Naive thymus-derived CD4-positive, alpha-beta T cell (primary cell): ENCODE results near the gene MRM3. TPM values are rescaled to one million over a fixed set of nuclear protein-coding genes. Genes with fewer than 3 reads are reported as not detected.

Experiments used
- ATAC-seq: fragments of 150-1000 bp; cut with Tn5 transposase; 2 replicates; pipeline ENCODE4 v1.10.0; 2021; ENCODE audit warnings: mild to moderate bottlenecking, moderate library complexity
- CTCF ChIA-PET: fragments of 350-600 bp; sonication (Branson Sonifier 250); formaldehyde crosslinking; loops from one replicate; lab custom pipeline; 2021; ENCODE audit warnings: antibody characterized with exemption; lab: Charles Lee
- POLR2A ChIA-PET: fragments of 350-600 bp; sonication (Branson Sonifier 250); formaldehyde crosslinking; loops from one replicate; lab custom pipeline; 2021; ENCODE audit warnings: antibody characterized with exemption, inconsistent platforms; lab: Charles Lee
- DNase-seq, 9 donors: peaks; one replicate each; pipeline versions ENCODE4 v3.0.0 to v3.0.0-alpha.2; 2020 to 2022; ENCODE audit warnings: mixed read lengths in 1 of 9
- H3K27ac ChIP-seq: one replicate; pipeline ENCODE4 v1.7.0; 2013; ENCODE audit warnings: mild to moderate bottlenecking, low read depth, low read length, moderate library complexity
- H3K27me3 ChIP-seq, 2 donors: one replicate each; pipeline ENCODE4 v1.7.0; 2013; ENCODE audit warnings: low read length in 2 of 2, mild to moderate bottlenecking in 2 of 2, moderate library complexity in 2 of 2; ENCODE audit not compliant: control insufficient read depth in 2 of 2, insufficient read depth in 2 of 2
- H3K36me3 ChIP-seq, 3 experiments: 1 replicate in 2 of 3; 2 replicates in 1 of 3; pipeline ENCODE4 v1.7.0; 2013; ENCODE audit warnings: low read length in 3 of 3, mild to moderate bottlenecking in 3 of 3, moderate library complexity in 1 of 3; ENCODE audit not compliant: insufficient read depth in 3 of 3, control insufficient read depth in 2 of 3
- H3K4me1 ChIP-seq, 2 donors: one replicate each; pipeline ENCODE4 v1.7.0; 2013; ENCODE audit warnings: low read length in 2 of 2, mild to moderate bottlenecking in 2 of 2, moderate library complexity in 1 of 2; ENCODE audit not compliant: control insufficient read depth in 2 of 2, insufficient read depth in 2 of 2
- H3K4me3 ChIP-seq: 2 replicates; pipeline ENCODE4 v1.7.0; 2013; ENCODE audit warnings: mild to moderate bottlenecking, low read length
- H3K9me3 ChIP-seq, 3 experiments: 1 replicate in 2 of 3; 2 replicates in 1 of 3; pipeline ENCODE4 v1.7.0; 2013; ENCODE audit warnings: low read length in 3 of 3; ENCODE audit not compliant: control insufficient read depth in 2 of 3
- H3K27ac Mint-ChIP-seq, 9 donors: one replicate each; pipeline ENCODE4 v1.8.0; 2020 to 2022; ENCODE audit warnings: mixed read lengths in 9 of 9, mild to moderate bottlenecking in 8 of 9, moderate library complexity in 5 of 9, inconsistent platforms in 2 of 9
- H3K27me3 Mint-ChIP-seq, 5 donors: one replicate each; pipeline ENCODE4 v1.8.0; 2021 to 2022; ENCODE audit warnings: mixed read lengths in 5 of 5, mild to moderate bottlenecking in 1 of 5
- H3K36me3 Mint-ChIP-seq, 5 donors: one replicate each; pipeline ENCODE4 v1.8.0; 2020 to 2022; ENCODE audit warnings: mixed read lengths in 5 of 5, mild to moderate bottlenecking in 3 of 5, inconsistent platforms in 1 of 5
- H3K4me1 Mint-ChIP-seq, 7 donors: one replicate each; pipeline ENCODE4 v1.8.0; 2020 to 2022; ENCODE audit warnings: mixed read lengths in 7 of 7, mild to moderate bottlenecking in 3 of 7, inconsistent platforms in 1 of 7
- H3K4me3 Mint-ChIP-seq, 10 donors: one replicate each; pipeline ENCODE4 v1.8.0; 2020 to 2022; ENCODE audit warnings: mild to moderate bottlenecking in 10 of 10, mixed read lengths in 10 of 10, moderate library complexity in 6 of 10, inconsistent platforms in 2 of 10
- H3K9me3 Mint-ChIP-seq, 11 donors: one replicate each; pipeline ENCODE4 v1.8.0; 2020 to 2022; ENCODE audit warnings: mixed read lengths in 11 of 11, mild to moderate bottlenecking in 4 of 11, inconsistent platforms in 1 of 11, moderate library complexity in 1 of 11
- intact Hi-C, 2 donors: fragments of 100-400 bp; cut with micrococcal nuclease; formaldehyde crosslinking; loops; one replicate each; pipeline ENCODE4 v1.15.1; 2023
- polyA plus RNA-seq, 2 donors: library from polyadenylated mRNA; unstranded; fragments of 300-500 nt; fragmentation: Illumina TruSeq; gene quantifications; one replicate each; pipeline ENCODE4 v1.2.3, GENCODE V29; 2021
- total RNA-seq, 6 experiments: library from RNA in 5 of 6; stranded (reverse) in 5 of 6; gene quantifications; 1 replicate in 5 of 6; 2 replicates in 1 of 6; pipeline ENCODE4 v1.2.3 and lab custom pipeline; 2021 to 2026

Gene MRM3
- total and polyA plus RNA-seq, 7 experiments from 2014 or later, result 19.3 to 47.1 (median 25.9) TPM

GRCh38 chr17:742147-742793, 39.9 kb upstream of the MRM3 start:
- ChIA-PET POLR2A (no interaction called here), CTCF (interaction anchor here (1.7 kb wide), 1 partner anchor 11 kb away, joined by 4 read pairs; no protein-coding TSS in a partner anchor)
- Mint-ChIP-seq H3K9me3 (no peaks in the 10 kb centered on the region), H3K27me3 (no peaks in the 10 kb centered on the region), H3K4me3 (no peak overlapping the region), H3K27ac (no peak overlapping the region), H3K4me1 (peaks cover 4 to 19% (median 8%) of the 10 kb centered on the region in 7 donors), H3K36me3 (peaks cover 0 to 35% (median 4%) of the 10 kb centered on the region in 5 donors)
- intact Hi-C loops, result no loop called here
- H3K27me3 ChIP-seq, result no peaks in the 10 kb centered on the region
- H3K27ac ChIP-seq, result no peak overlapping the region
- no peaks in the 10 kb centered on the region for H3K4me1 ChIP-seq
- ATAC-seq (no peak), DNase-seq (no peak)
- H3K36me3 ChIP-seq, result peaks cover 0 to 50% (median 4%) of the 10 kb centered on the region in 3 experiments
- no peak overlapping the region for H3K4me3 ChIP-seq
- no peaks in the 10 kb centered on the region for H3K9me3 ChIP-seq

DNA sequence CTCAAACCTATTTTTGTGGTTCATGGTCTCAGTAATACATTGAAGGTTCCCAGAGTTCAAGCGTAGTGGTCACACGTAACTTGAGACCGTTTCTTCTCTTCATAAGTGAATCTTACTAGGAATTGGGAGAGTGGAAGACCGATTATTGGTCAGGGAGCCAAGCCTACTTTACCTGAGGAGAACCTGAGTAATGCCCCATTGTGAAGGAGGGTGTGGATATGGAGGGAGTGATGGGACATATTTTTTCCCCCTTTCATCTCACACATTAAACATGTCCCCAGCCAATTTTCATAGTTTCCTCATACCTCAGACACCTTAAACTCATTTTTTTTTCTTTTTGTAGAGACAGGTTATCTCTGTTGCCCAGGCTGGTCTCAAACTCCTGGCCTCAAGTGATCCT, 39.0 kb upstream of the MRM3 start:
- peaks cover 0 to 1% (median 0%) of the 10 kb centered on the region in 11 donors for H3K9me3 Mint-ChIP-seq
- CTCF ChIA-PET, result no interaction called here

DNA sequence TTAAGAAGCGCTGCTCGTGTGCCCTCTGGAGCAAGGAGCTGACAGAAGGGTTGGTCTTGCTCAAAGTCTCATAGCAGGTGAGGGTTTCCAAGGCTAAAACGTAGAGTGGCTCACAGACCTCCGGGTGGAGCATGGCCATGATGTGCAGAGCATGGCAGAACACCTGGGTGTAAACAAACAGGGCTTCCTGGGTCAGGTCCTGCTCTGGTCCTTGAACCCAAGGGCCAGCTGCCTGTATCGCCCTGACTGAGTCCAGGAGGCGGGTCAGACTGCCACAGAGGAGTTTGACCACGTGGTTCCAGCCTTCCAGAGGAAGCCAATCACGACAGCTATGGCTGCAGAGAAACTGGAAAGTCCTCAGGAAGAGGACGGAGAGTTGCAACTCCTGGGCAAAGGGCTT, 37.2 kb upstream of the MRM3 start:
- POLR2A ChIA-PET, result no interaction called here
- Histone ChIP-seq H3K36me3 (peaks cover 0 to 60% (median 5%) of the 10 kb centered on the region in 3 experiments), H3K27me3 (no peaks in the 10 kb centered on the region), H3K4me1 (peaks cover 0 to 2% of the 10 kb centered on the region in 2 donors), H3K27ac (no peak overlapping the region), H3K9me3 (no peaks in the 10 kb centered on the region), H3K4me3 (no peak overlapping the region)
- intact Hi-C loops, result no loop called here
- Mint-ChIP-seq H3K4me1 (peaks cover 16 to 33% (median 24%) of the 10 kb centered on the region in 7 donors), H3K27me3 (no peaks in the 10 kb centered on the region), H3K27ac (no peak overlapping the region), H3K36me3 (peaks cover 4 to 52% (median 9%) of the 10 kb centered on the region in 5 donors), H3K9me3 (peaks cover 0 to 10% (median 0%) of the 10 kb centered on the region in 11 donors), H3K4me3 (no peak overlapping the region)
- ATAC-seq (no peak), DNase-seq (no peak)
- CTCF ChIA-PET, result no interaction called here

More for the DNA sequence above, 39.0 kb upstream of the MRM3 start:
- POLR2A ChIA-PET, result no interaction called here
- no peaks in the 10 kb centered on the region for H3K27me3 Mint-ChIP-seq
- H3K36me3 Mint-ChIP-seq, result peaks cover 4 to 41% (median 5%) of the 10 kb centered on the region in 5 donors
- no peaks in the 10 kb centered on the region for H3K27me3 ChIP-seq
- H3K36me3 ChIP-seq, result peaks cover 0 to 58% (median 5%) of the 10 kb centered on the region in 3 experiments
- H3K4me1 ChIP-seq, result no peaks in the 10 kb centered on the region
- no peak for DNase-seq
- peaks cover 5 to 22% (median 12%) of the 10 kb centered on the region in 7 donors for H3K4me1 Mint-ChIP-seq
- H3K27ac ChIP-seq, result no peak overlapping the region
- H3K27ac Mint-ChIP-seq, result no peak overlapping the region
- intact Hi-C loops, result no loop called here
- no peaks in the 10 kb centered on the region for H3K9me3 ChIP-seq
- H3K4me3 ChIP-seq, result no peak overlapping the region
- ATAC-seq, result no peak
- H3K4me3 Mint-ChIP-seq, result no peak overlapping the region

- Mint-ChIP-seq H3K27ac (no peak overlapping the region), H3K9me3 (peaks cover 0 to 10% (median 0%) of the 10 kb centered on the region in 11 donors), H3K27me3 (no peaks in the 10 kb centered on the region), H3K36me3 (peaks cover 4 to 54% (median 9%) of the 10 kb centered on the region in 5 donors), H3K4me1 (peaks cover 20 to 33% (median 25%) of the 10 kb centered on the region in 7 donors), H3K4me3 (no peak overlapping the region)
- Histone ChIP-seq H3K4me1 (peaks cover 4 to 7% of the 10 kb centered on the region in 2 donors), H3K36me3 (peaks cover 0 to 60% (median 5%) of the 10 kb centered on the region in 3 experiments), H3K27me3 (no peaks in the 10 kb centered on the region), H3K9me3 (no peaks in the 10 kb centered on the region), H3K27ac (no peak overlapping the region), H3K4me3 (no peak overlapping the region)
- intact Hi-C loops, result no loop called here
- ChIA-PET CTCF (no interaction called here), POLR2A (no interaction called here)
- ATAC-seq, result no peak
- no peak for DNase-seq
Observed at GRCh38 chr17:745406-745805, 36.7 kb upstream of the MRM3 start.

DNA sequence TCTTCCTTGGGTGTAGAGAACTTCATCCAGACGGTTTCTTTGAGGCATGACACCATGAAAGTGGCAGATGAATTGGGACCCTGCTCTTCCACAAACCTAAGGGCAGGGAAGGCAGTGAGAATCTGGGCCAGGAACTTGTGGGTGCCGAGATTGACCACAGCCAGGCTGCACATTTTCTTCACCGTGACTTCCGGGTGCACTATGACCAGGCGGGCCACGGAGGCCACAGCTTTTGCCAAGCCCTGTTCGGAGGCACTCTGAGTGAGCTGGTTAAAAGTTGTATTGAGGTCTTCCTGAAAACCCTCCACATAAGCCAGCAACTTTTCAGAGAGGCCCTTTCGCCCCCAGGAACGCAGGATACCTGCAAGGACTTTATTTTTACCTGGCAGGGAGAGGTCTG, 36.0 kb upstream of the MRM3 start:
- ChIA-PET POLR2A (interaction anchor here (1.3 kb wide), 1 partner anchor 30 kb away, joined by 3 read pairs; no protein-coding TSS in a partner anchor), CTCF (no interaction called here)
- no peak for DNase-seq
- H3K27ac ChIP-seq, result no peak overlapping the region
- Mint-ChIP-seq H3K4me1 (peaks cover 24 to 34% (median 27%) of the 10 kb centered on the region in 7 donors), H3K27me3 (no peaks in the 10 kb centered on the region), H3K27ac (no peak overlapping the region), H3K4me3 (no peak overlapping the region), H3K36me3 (peaks cover 4 to 51% (median 9%) of the 10 kb centered on the region in 5 donors), H3K9me3 (peaks cover 0 to 10% (median 0%) of the 10 kb centered on the region in 11 donors)
- peaks cover 0 to 59% (median 5%) of the 10 kb centered on the region in 3 experiments for H3K36me3 ChIP-seq
- ATAC-seq, result no peak
- intact Hi-C loops, result no loop called here
- H3K9me3 ChIP-seq, result no peaks in the 10 kb centered on the region
- H3K27me3 ChIP-seq, result no peaks in the 10 kb centered on the region
- no peak overlapping the region for H3K4me3 ChIP-seq
- peaks cover 12 to 14% of the 10 kb centered on the region in 2 donors for H3K4me1 ChIP-seq

DNA sequence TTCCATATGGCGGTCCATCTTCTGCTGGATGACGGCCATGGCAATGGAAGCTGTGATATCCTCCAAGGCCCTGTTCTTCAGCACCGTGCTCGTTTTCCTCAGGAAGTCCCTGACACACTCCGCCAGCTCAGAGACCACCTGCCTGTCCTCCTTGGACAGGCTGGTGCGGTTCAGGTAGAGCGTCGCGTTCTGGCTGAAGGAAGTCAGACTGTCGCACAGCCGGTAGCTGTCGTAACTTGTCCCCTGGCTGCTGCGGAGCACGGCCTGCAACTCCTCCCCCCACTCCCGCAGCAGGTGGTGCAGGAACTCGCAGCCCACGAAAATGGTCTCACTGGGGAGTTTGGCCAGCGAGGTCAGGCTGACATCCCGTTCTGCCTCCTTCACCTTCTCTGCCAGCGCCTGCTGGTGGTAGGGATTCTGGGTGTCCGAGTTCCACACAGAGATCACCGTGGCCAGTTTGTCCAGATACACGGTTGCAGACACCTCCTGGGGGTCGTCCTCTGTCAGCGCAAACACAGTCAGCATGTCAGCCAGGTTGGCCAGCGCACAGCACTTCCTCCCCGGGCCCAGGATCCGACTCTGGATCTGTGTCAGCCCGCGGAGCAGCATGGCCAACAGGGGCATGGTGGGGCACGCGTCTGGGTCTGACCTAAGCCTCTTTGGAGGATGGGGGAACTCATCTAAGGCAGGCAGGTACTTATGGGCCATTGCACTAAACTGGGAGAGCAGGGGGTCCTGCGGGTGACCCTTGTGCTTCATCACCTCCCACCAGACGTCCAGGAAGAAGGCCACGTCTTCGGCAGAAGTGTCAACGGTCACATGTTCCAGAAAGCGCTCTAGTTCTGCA, 35.1 kb upstream of the MRM3 start:
- POLR2A ChIA-PET, result interaction anchor here (1.3 kb wide), 1 partner anchor 31 kb away, joined by 3 read pairs; no protein-coding TSS in a partner anchor

More for the DNA sequence above, 35.1 kb upstream of the MRM3 start:
- Histone ChIP-seq H3K27me3 (no peaks in the 10 kb centered on the region), H3K9me3 (no peaks in the 10 kb centered on the region), H3K27ac (no peak overlapping the region), H3K4me3 (no peak overlapping the region), H3K36me3 (peaks cover 0 to 56% (median 5%) of the 10 kb centered on the region in 3 experiments), H3K4me1 (peaks cover 15 to 18% of the 10 kb centered on the region in 2 donors)
- Mint-ChIP-seq H3K4me1 (peaks cover 29 to 38% (median 32%) of the 10 kb centered on the region in 7 donors), H3K27me3 (no peaks in the 10 kb centered on the region), H3K4me3 (no peak overlapping the region), H3K9me3 (peaks cover 0 to 10% (median 0%) of the 10 kb centered on the region in 11 donors), H3K36me3 (peaks cover 4 to 44% (median 9%) of the 10 kb centered on the region in 5 donors), H3K27ac (no peak overlapping the region)
- CTCF ChIA-PET, result no interaction called here
- DNase-seq, result no peak
- no peak for ATAC-seq
- intact Hi-C loops, result no loop called here
